Activated T-helper 9 cell treated with anti-CD3 and anti-CD28 coated beads, Interleukin-2, amount 50 U/mL, for 16 hours (primary cell): ENCODE data around the gene PRXL2B.
"Not testable (repeated sequence)": the region's sequence is repeated elsewhere in the genome, so short reads cannot be mapped to it uniquely, and the experiment has no call there.

Experiments used
- DNase-seq: peaks from one replicate; pipeline ENCODE4 v3.0.0-alpha.2; 2020; ENCODE audit warnings: low read depth

PRXL2B gene

GRCh38 chr1:2614145-2614544, 27.6 kb downstream of the PRXL2B start:
- no peak for DNase-seq

GRCh38 chr1:2617971-2618470, 31.4 kb downstream of the PRXL2B start:
- no peak for DNase-seq

GRCh38 chr1:2623571-2624337, 37.2 kb downstream of the PRXL2B start:
- DNase-seq: no peak

- DNase-seq: no peak
Measured at GRCh38 chr1:2624735-2625300, 38.2 kb downstream of the PRXL2B start.

- no peak for DNase-seq
Measured at GRCh38 chr1:2625311-2625710, 38.7 kb downstream of the PRXL2B start.

- not testable (repeated sequence) for DNase-seq
Measured at GRCh38 chr1:2625748-2626147, 39.2 kb downstream of the PRXL2B start.

GRCh38 chr1:2627746-2628145, 41.2 kb downstream of the PRXL2B start:
- DNase-seq: no peak

GRCh38 chr1:2628191-2628932, 41.8 kb downstream of the PRXL2B start:
- no peak for DNase-seq

- no peak for DNase-seq
Measured at GRCh38 chr1:2628933-2629626, 42.5 kb downstream of the PRXL2B start.

- no peak for DNase-seq
Measured at GRCh38 chr1:2629627-2630497, 43.3 kb downstream of the PRXL2B start.

GRCh38 chr1:2630498-2631135, 44.0 kb downstream of the PRXL2B start:
- DNase-seq: no peak

- DNase-seq: no peak
Measured at GRCh38 chr1:2631136-2632050, 44.8 kb downstream of the PRXL2B start.

- no peak for DNase-seq
Measured at GRCh38 chr1:2632051-2632430, 45.5 kb downstream of the PRXL2B start.

GRCh38 chr1:2632561-2633361, 46.2 kb downstream of the PRXL2B start, which contains the start of gene MMEL1:
TSS of gene MMEL1 (minus strand) at chr1:2633016. CDS start at chr1:2629484, 3,532 bp downstream.
- no peak for DNase-seq

GRCh38 chr1:2633366-2633935, 46.9 kb downstream of the PRXL2B start:
- no peak for DNase-seq

- DNase-seq: no peak
Measured at GRCh38 chr1:2633936-2634491, 47.4 kb downstream of the PRXL2B start.

GRCh38 chr1:2635361-2636010, 48.9 kb downstream of the PRXL2B start:
- no peak for DNase-seq

GRCh38 chr1:2636733-2637132, 50.2 kb downstream of the PRXL2B start:
- no peak for DNase-seq
